ENCODE measurements around the gene RIPOR1.

RIPOR1 gene

DNA sequence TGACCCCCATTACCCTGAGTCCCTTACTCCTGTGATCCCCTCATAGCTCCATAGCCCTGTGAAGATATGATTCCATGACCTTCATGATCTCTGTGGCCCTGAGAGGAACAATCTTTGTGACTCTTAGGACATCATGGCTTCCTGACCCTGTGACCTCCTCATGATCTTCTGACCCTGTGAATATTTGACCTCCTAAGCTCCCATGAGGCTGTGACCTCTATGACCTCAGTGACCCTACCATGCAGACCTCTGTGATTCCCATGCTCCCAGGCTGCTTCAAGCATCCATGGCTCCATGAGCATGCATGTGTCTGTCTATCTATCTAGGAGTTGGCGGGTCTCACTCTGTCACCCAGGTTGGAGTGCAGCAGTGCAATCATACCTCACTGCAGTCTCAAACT, 12.1 kb downstream of the RIPOR1 start:
- 100% methylated on average over 1 of the region's 1 CpG for WGBS, 2 experiments (ENCODE audit: insufficient coverage in 2 of 2)

DNA sequence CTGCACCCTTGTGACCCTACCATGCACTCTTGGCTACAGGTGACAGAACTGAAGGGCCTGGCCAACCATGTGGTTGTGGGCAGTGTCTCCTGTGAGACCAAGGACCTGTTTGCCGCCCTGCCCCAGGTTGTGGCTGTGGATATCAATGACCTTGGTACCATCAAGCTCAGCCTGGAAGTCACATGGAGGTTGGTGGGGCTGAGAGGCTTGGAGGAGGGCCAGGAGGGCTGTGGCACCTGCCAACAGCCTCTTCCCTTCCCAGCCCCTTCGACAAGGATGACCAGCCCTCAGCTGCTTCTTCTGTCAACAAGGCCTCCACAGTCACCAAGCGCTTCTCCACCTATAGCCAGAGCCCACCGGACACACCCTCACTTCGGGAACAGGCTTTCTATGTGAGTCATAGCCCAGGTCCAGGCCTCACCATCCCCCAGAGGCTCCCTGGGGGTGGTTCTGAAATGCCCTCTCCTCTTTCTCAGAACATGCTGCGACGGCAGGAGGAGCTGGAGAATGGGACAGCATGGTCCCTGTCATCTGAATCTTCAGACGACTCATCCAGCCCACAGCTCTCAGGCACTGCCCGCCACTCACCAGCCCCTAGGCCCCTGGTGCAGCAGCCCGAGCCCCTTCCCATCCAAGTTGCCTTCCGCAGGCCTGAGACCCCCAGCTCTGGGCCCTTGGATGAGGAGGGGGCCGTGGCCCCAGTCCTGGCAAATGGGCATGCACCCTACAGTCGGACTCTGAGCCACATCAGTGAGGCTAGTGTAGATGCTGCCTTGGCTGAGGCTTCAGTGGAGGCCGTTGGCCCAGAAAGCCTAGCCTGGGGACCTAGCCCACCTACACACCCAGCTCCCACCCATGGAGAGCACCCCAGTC, 13.0 kb downstream of the RIPOR1 start:
- Histone ChIP-seq H3K9me3 (ENCODE audit: control insufficient read depth, low read length) (no peaks in the 10 kb centered on the region), H3K27ac (ENCODE audit: low read depth, low read length, severe bottlenecking) (no peak overlapping the region), H3K4me1 (ENCODE audit: control insufficient read depth, insufficient read depth, low read length, poor library complexity, severe bottlenecking) (peaks cover 29% of the 10 kb centered on the region), H3K4me3 (ENCODE audit: extremely low read depth, insufficient read depth, low read length, poor library complexity, severe bottlenecking) (no peak overlapping the region), H3K36me3 (ENCODE audit: control insufficient read depth, insufficient read depth, low read length) (peaks cover 81% of the 10 kb centered on the region)
- WGBS, 2 experiments (ENCODE audit: insufficient coverage in 2 of 2), result 88 to 89% methylated on average over 8 to 10 of the region's 14 CpGs

More for the DNA sequence above, 12.1 kb downstream of the RIPOR1 start:
- H3K9me3 ChIP-seq (ENCODE audit: control insufficient read depth, low read length), result no peaks in the 10 kb centered on the region
- no peak overlapping the region for H3K4me3 ChIP-seq (ENCODE audit: extremely low read depth, insufficient read depth, low read length, poor library complexity, severe bottlenecking)
- peaks cover 73% of the 10 kb centered on the region for H3K36me3 ChIP-seq (ENCODE audit: control insufficient read depth, insufficient read depth, low read length)
- H3K4me1 ChIP-seq (ENCODE audit: control insufficient read depth, insufficient read depth, low read length, poor library complexity, severe bottlenecking), result peaks cover 29% of the 10 kb centered on the region
- H3K27ac ChIP-seq (ENCODE audit: low read depth, low read length, severe bottlenecking), result no peak overlapping the region

DNA sequence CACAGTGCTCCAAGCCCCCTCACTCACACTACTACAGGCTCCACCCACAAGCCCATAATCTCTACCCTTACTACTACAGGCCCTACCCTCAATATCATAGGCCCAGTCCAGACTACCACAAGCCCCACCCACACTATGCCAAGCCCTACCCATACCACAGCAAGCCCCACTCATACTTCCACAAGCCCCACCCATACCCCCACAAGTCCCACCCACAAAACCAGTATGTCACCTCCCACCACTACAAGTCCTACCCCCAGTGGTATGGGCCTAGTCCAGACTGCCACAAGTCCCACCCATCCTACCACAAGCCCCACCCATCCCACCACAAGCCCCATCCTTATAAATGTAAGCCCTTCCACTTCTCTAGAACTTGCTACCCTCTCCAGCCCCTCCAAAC, 13.8 kb downstream of the RIPOR1 start:
- peaks cover 86% of the 10 kb centered on the region for H3K36me3 ChIP-seq (ENCODE audit: control insufficient read depth, insufficient read depth, low read length)
- H3K4me1 ChIP-seq (ENCODE audit: control insufficient read depth, insufficient read depth, low read length, poor library complexity, severe bottlenecking), result peaks cover 29% of the 10 kb centered on the region
- H3K27ac ChIP-seq (ENCODE audit: low read depth, low read length, severe bottlenecking), result no peak overlapping the region
- no peak overlapping the region for H3K4me3 ChIP-seq (ENCODE audit: extremely low read depth, insufficient read depth, low read length, poor library complexity, severe bottlenecking)
- no peaks in the 10 kb centered on the region for H3K9me3 ChIP-seq (ENCODE audit: control insufficient read depth, low read length)

DNA sequence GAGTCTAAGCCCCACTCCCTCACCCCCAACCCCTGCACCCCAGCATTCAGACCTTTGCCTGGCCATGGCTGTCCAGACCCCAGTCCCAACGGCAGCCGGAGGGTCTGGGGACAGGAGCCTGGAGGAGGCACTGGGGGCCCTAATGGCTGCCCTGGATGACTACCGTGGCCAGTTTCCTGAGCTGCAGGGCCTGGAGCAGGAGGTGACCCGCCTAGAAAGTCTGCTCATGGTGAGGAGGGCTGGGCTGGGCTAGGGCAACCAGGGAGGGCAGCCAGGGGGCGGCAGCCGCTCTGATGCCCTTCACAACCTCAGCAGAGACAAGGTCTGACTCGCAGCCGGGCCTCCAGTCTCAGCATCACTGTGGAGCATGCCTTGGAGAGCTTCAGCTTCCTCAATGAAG, 14.4 kb downstream of the RIPOR1 start:
- Histone ChIP-seq H3K36me3 (ENCODE audit: control insufficient read depth, insufficient read depth, low read length) (peaks cover 92% of the 10 kb centered on the region), H3K27ac (ENCODE audit: low read depth, low read length, severe bottlenecking) (no peak overlapping the region), H3K4me3 (ENCODE audit: extremely low read depth, insufficient read depth, low read length, poor library complexity, severe bottlenecking) (no peak overlapping the region), H3K9me3 (ENCODE audit: control insufficient read depth, low read length) (no peaks in the 10 kb centered on the region), H3K4me1 (ENCODE audit: control insufficient read depth, insufficient read depth, low read length, poor library complexity, severe bottlenecking) (peaks cover 29% of the 10 kb centered on the region)
- WGBS, 2 experiments (ENCODE audit: insufficient coverage in 2 of 2), result 95 to 97% methylated on average over 8 of the region's 8 CpGs

- Histone ChIP-seq H3K4me1 (ENCODE audit: control insufficient read depth, insufficient read depth, low read length, poor library complexity, severe bottlenecking) (peaks cover 25% of the 10 kb centered on the region), H3K9me3 (ENCODE audit: control insufficient read depth, low read length) (no peaks in the 10 kb centered on the region), H3K36me3 (ENCODE audit: control insufficient read depth, insufficient read depth, low read length) (peaks cover 93% of the 10 kb centered on the region), H3K4me3 (ENCODE audit: extremely low read depth, insufficient read depth, low read length, poor library complexity, severe bottlenecking) (no peak overlapping the region), H3K27ac (ENCODE audit: low read depth, low read length, severe bottlenecking) (no peak overlapping the region)
- WGBS, 2 experiments (ENCODE audit: insufficient coverage in 2 of 2), result 94 to 98% methylated on average over 6 of the region's 6 CpGs
These were observed 15.0 kb downstream of the RIPOR1 start for GRCh38 chr16:67543582-67543981.

DNA sequence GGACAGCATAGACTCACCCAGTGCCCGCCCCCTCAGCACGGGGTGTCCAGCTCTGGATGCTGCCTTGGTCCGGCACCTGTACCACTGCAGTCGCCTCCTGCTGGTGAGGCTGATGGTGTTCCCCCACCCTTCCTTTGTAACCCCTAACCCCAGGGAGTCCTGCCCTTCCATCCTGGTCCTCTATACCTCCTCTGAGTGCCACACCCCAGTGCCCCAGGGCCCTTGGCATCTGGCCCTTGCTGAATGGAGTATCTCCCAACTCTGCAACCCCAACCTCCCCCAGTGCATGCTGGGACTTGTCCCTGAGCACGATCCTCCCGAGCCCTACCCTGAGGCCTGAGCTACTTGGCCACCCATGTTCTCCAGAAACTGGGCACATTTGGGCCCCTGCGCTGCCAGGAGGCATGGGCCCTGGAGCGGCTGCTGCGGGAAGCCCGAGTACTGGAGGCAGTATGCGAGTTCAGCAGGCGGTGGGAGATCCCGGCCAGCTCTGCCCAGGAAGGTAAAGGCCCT, 15.8 kb downstream of the RIPOR1 start:
- 91 to 96% methylated on average over 12 to 13 of the region's 13 CpGs for WGBS, 2 experiments (ENCODE audit: insufficient coverage in 2 of 2)
- Histone ChIP-seq H3K4me1 (ENCODE audit: control insufficient read depth, insufficient read depth, low read length, poor library complexity, severe bottlenecking) (peaks cover 17% of the 10 kb centered on the region), H3K36me3 (ENCODE audit: control insufficient read depth, insufficient read depth, low read length) (peaks cover 88% of the 10 kb centered on the region), H3K9me3 (ENCODE audit: control insufficient read depth, low read length) (no peaks in the 10 kb centered on the region), H3K27ac (ENCODE audit: low read depth, low read length, severe bottlenecking) (no peak overlapping the region), H3K4me3 (ENCODE audit: extremely low read depth, insufficient read depth, low read length, poor library complexity, severe bottlenecking) (no peak overlapping the region)

- H3K36me3 ChIP-seq (ENCODE audit: control insufficient read depth, insufficient read depth, low read length), result peaks cover 81% of the 10 kb centered on the region
- H3K4me3 ChIP-seq (ENCODE audit: extremely low read depth, insufficient read depth, low read length, poor library complexity, severe bottlenecking), result no peak overlapping the region
- no peaks in the 10 kb centered on the region for H3K9me3 ChIP-seq (ENCODE audit: control insufficient read depth, low read length)
- H3K27ac ChIP-seq (ENCODE audit: low read depth, low read length, severe bottlenecking), result no peak overlapping the region
- peaks cover 15% of the 10 kb centered on the region for H3K4me1 ChIP-seq (ENCODE audit: control insufficient read depth, insufficient read depth, low read length, poor library complexity, severe bottlenecking)
- 94 to 95% methylated on average over 7 to 12 of the region's 15 CpGs for WGBS, 2 experiments (ENCODE audit: insufficient coverage in 2 of 2)
These were observed 16.4 kb downstream of the RIPOR1 start for GRCh38 chr16:67544844-67545664.

DNA sequence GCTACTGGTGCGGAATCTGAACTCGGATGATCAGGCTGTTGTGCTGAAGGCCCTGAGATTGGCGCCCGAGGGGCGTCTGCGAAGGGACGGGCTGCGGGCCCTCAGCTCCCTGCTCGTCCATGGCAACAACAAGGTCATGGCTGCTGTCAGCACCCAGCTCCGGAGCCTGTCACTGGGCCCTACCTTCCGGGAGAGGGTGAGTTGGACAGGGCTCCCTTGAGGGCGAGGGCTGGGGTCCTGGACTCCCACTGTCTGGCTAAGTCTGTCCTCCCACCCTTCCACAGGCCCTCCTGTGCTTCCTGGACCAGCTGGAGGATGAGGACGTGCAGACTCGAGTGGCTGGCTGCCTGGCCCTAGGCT, 17.0 kb downstream of the RIPOR1 start:
- Histone ChIP-seq H3K9me3 (ENCODE audit: control insufficient read depth, low read length) (no peaks in the 10 kb centered on the region), H3K36me3 (ENCODE audit: control insufficient read depth, insufficient read depth, low read length) (peaks cover 75% of the 10 kb centered on the region), H3K4me3 (ENCODE audit: extremely low read depth, insufficient read depth, low read length, poor library complexity, severe bottlenecking) (no peak overlapping the region), H3K4me1 (ENCODE audit: control insufficient read depth, insufficient read depth, low read length, poor library complexity, severe bottlenecking) (peaks cover 11% of the 10 kb centered on the region), H3K27ac (ENCODE audit: low read depth, low read length, severe bottlenecking) (no peak overlapping the region)
- 94 to 99% methylated on average over 11 to 14 of the region's 14 CpGs for WGBS, 2 experiments (ENCODE audit: insufficient coverage in 2 of 2)

- Histone ChIP-seq H3K9me3 (ENCODE audit: control insufficient read depth, low read length) (no peaks in the 10 kb centered on the region), H3K4me3 (ENCODE audit: extremely low read depth, insufficient read depth, low read length, poor library complexity, severe bottlenecking) (no peak overlapping the region), H3K27ac (ENCODE audit: low read depth, low read length, severe bottlenecking) (no peak overlapping the region), H3K36me3 (ENCODE audit: control insufficient read depth, insufficient read depth, low read length) (peaks cover 70% of the 10 kb centered on the region), H3K4me1 (ENCODE audit: control insufficient read depth, insufficient read depth, low read length, poor library complexity, severe bottlenecking) (peaks cover 7% of the 10 kb centered on the region)
- 100% methylated on average over 3 to 5 of the region's 7 CpGs for WGBS, 2 experiments (ENCODE audit: insufficient coverage in 2 of 2)
These were observed 17.5 kb downstream of the RIPOR1 start for GRCh38 chr16:67546091-67546501.

- Histone ChIP-seq H3K36me3 (ENCODE audit: control insufficient read depth, insufficient read depth, low read length) (peaks cover 63% of the 10 kb centered on the region), H3K4me1 (ENCODE audit: control insufficient read depth, insufficient read depth, low read length, poor library complexity, severe bottlenecking) (no peaks in the 10 kb centered on the region), H3K4me3 (ENCODE audit: extremely low read depth, insufficient read depth, low read length, poor library complexity, severe bottlenecking) (no peak overlapping the region), H3K27ac (ENCODE audit: low read depth, low read length, severe bottlenecking) (no peak overlapping the region), H3K9me3 (ENCODE audit: control insufficient read depth, low read length) (no peaks in the 10 kb centered on the region)
- WGBS, 2 experiments (ENCODE audit: insufficient coverage in 2 of 2), result 36 to 41% methylated on average over 5 to 6 of the region's 7 CpGs
These were observed 18.3 kb downstream of the RIPOR1 start for GRCh38 chr16:67546761-67547422.
